GM12878 (cell line): ENCODE results near the gene TOMM20. TPM values are rescaled to one million over a fixed set of nuclear protein-coding genes. Genes with fewer than 3 reads are reported as not detected.

Experiments
- DPF2 ChIP-seq: fragments of 450-650 bp; IDR thresholded peaks from 2 replicates; pipeline ENCODE4 v1.6.1; 2017; ENCODE audit warnings: mild to moderate bottlenecking
- ETV6 ChIP-seq, 2 experiments: fragments of 450-650 bp in 1 of 2; IDR thresholded peaks in 1 of 2; conservative IDR thresholded peaks in 1 of 2; 2 replicates each; pipeline ENCODE4 v1.6.1; 2014; ENCODE audit warnings: antibody characterized with exemption in 1 of 2, borderline replicate concordance in 1 of 2, low read depth in 1 of 2, mild to moderate bottlenecking in 1 of 2, moderate library complexity in 1 of 2
- FOXK2 ChIP-seq: fragments of 450-650 bp; IDR thresholded peaks from 2 replicates; pipeline ENCODE4 v1.6.1; 2017; ENCODE audit warnings: mild to moderate bottlenecking, moderate library complexity
- HDAC6 ChIP-seq: fragments of 200-600 bp; sonication (generic); IDR thresholded peaks from one replicate; pipeline ENCODE4 v1.8.0; 2017; ENCODE audit warnings: antibody characterized with exemption; ENCODE audit not compliant: unreplicated experiment
- HDGF ChIP-seq: fragments of 450-650 bp; IDR thresholded peaks from 2 replicates; pipeline ENCODE4 v1.6.1; 2016; ENCODE audit warnings: antibody characterized with exemption
- IKZF1 ChIP-seq: fragments of 450-650 bp; conservative IDR thresholded peaks from 2 replicates; pipeline ENCODE4 v1.6.1; 2017; ENCODE audit warnings: antibody characterized with exemption, mild to moderate bottlenecking
- IRF4 ChIP-seq: IDR thresholded peaks from 2 replicates; pipeline ENCODE4 v1.6.1; 2011; ENCODE audit warnings: low read depth, low read length
- JUND ChIP-seq: IDR thresholded peaks from 2 replicates; pipeline ENCODE4 v1.6.1; 2012; ENCODE audit warnings: low read depth, mild to moderate bottlenecking, low read length, improper control_type of control experiment, moderate library complexity
- MTA2 ChIP-seq: fragments of 450-650 bp; IDR thresholded peaks from 2 replicates; pipeline ENCODE4 v1.6.1; 2016; ENCODE audit warnings: low read depth, mild to moderate bottlenecking, moderate library complexity
- MYB ChIP-seq: fragments of 150-350 bp; IDR thresholded peaks from 2 replicates; pipeline ENCODE4 v1.6.1; 2014; ENCODE audit warnings: mild to moderate bottlenecking, low read depth, low read length, borderline replicate concordance
- NFYB ChIP-seq: IDR thresholded peaks from 2 replicates; pipeline ENCODE4 v1.6.1; 2011; ENCODE audit warnings: low read depth, mild to moderate bottlenecking, low read length, improper control_type of control experiment, moderate library complexity; ENCODE audit not compliant: insufficient read depth
- SMARCA5 ChIP-seq: fragments of 450-650 bp; IDR thresholded peaks from 2 replicates; pipeline ENCODE4 v1.6.1; 2017; ENCODE audit warnings: mild to moderate bottlenecking
- SPI1 ChIP-seq: IDR thresholded peaks from 2 replicates; pipeline ENCODE4 v1.6.1; 2011; ENCODE audit warnings: low read depth, mild to moderate bottlenecking, low read length, moderate library complexity, borderline replicate concordance; ENCODE audit not compliant: insufficient read depth
- SREBF1 ChIP-seq: IDR thresholded peaks from 2 replicates; pipeline ENCODE4 v1.6.1; 2012; ENCODE audit warnings: mild to moderate bottlenecking, low read length
- SUPT20H ChIP-seq: IDR thresholded peaks from 2 replicates; pipeline ENCODE4 v1.6.1; 2011; ENCODE audit warnings: low read depth, mild to moderate bottlenecking, low read length, moderate library complexity, borderline replicate concordance; ENCODE audit not compliant: control insufficient read depth
- SUZ12 ChIP-seq: fragments of 200-600 bp; sonication (generic); IDR thresholded peaks from one replicate; pipeline ENCODE4 v1.6.1; 2018; ENCODE audit warnings: antibody characterized with exemption, mild to moderate bottlenecking; ENCODE audit not compliant: unreplicated experiment
- TAF1 ChIP-seq: IDR thresholded peaks from 2 replicates; pipeline ENCODE4 v1.6.1; 2011; ENCODE audit warnings: mild to moderate bottlenecking, low read depth, low read length, borderline replicate concordance
- TBL1XR1 ChIP-seq: IDR thresholded peaks from 2 replicates; pipeline ENCODE4 v1.6.1; 2012; ENCODE audit warnings: low read depth, low read length, improper control_type of control experiment
- YBX1 ChIP-seq: fragments of 450-650 bp; IDR thresholded peaks from 2 replicates; pipeline ENCODE4 v1.6.1; 2016; ENCODE audit warnings: antibody characterized with exemption
- ZZZ3 ChIP-seq: IDR thresholded peaks from 2 replicates; pipeline ENCODE4 v1.6.1; 2011; ENCODE audit warnings: low read depth; ENCODE audit not compliant: control insufficient read depth, insufficient read length
- polyA plus RNA-seq, 11 experiments: library from polyadenylated mRNA; depleted of rRNA in 4 of 11; unstranded in 6 of 11; stranded (reverse) in 5 of 11; fragments of >200 nt; fragmentation: Nextera tagmentation in 4 of 11; fragmentation: Illumina TruSeq in 1 of 11; extraction: Ambion mirVana in 4 of 11; extraction: Trizol in 1 of 11; gene quantifications; 1 replicate in 1 of 11; 2 replicates in 10 of 11; pipeline versions ENCODE4 v1.2.1 to v1.2.3, GENCODE V29; 2011 to 2016; ENCODE audit warnings: inconsistent platforms in 2 of 11, missing spikeins in 2 of 11, low read depth in 1 of 11
- total RNA-seq, 4 experiments: library from RNA; depleted of rRNA in 3 of 4; stranded (reverse); fragments of >200 nt in 3 of 4; fragmentation: Illumina TruSeq in 1 of 4; extraction: Trizol in 1 of 4; gene quantifications; 2 replicates each; pipeline versions ENCODE4 v1.2.1 to v1.2.3, GENCODE V29; 2013 to 2021
- TF ChIP-seq, protein P1 (sequence below): IDR thresholded peaks from 2 replicates; pipeline ENCODE4 v1.6.1; 2011; ENCODE audit warnings: low read depth, mild to moderate bottlenecking, low read length, moderate library complexity, borderline replicate concordance; ENCODE audit errors: extremely low read depth
- TF ChIP-seq, protein P2 (sequence below): IDR thresholded peaks from 2 replicates; pipeline ENCODE4 v1.6.1; 2011; ENCODE audit warnings: mild to moderate bottlenecking, low read depth, low read length, moderate library complexity; ENCODE audit not compliant: insufficient replicate concordance
- TF ChIP-seq, protein P3 (sequence below): fragments of 450-650 bp; IDR thresholded peaks from 2 replicates; pipeline ENCODE4 v1.6.1; 2017; ENCODE audit warnings: mild to moderate bottlenecking, moderate library complexity
- TF ChIP-seq, protein P4 (sequence below): fragments of 450-650 bp; IDR thresholded peaks from 2 replicates; pipeline ENCODE4 v1.6.1; 2017; ENCODE audit warnings: mild to moderate bottlenecking

The TOMM20 gene
- total and polyA plus RNA-seq, 10 of the 15 experiments (the other 5 are each of a cell fraction or from before 2014, with no cell fraction given), result 39.8 to 138 (median 70.1) TPM

- TF ChIP-seq SMARCA5 (peak; percentile 7; the same call in 1 of the 2 replicates), TBL1XR1 (no peak), HDGF (peak; percentile 63), FOXK2 (peak; percentile 37; the same call in 1 of the 2 replicates), IKZF1 (peak; percentile 74), ETV6 (conservative IDR thresholded peaks at IDR 0.05 in 1 of 2, IDR thresholded peaks at IDR 0.05 in 1 of 2; ENCODE audit: borderline replicate concordance in 1 of 2, low read depth in 1 of 2) (no peak), ZZZ3 (no peak), NFYB (no peak), SPI1 (peak; percentile 94), MYB (no peak), JUND (no peak), SREBF1 (no peak), SUZ12 (no peak), DPF2 (no peak), YBX1 (no peak), MTA2 (no peak), HDAC6 (peak; percentile 74), TAF1 (peak; percentile 99), SUPT20H (no peak), IRF4 (no peak)
- TF ChIP-seq, protein P1, sequence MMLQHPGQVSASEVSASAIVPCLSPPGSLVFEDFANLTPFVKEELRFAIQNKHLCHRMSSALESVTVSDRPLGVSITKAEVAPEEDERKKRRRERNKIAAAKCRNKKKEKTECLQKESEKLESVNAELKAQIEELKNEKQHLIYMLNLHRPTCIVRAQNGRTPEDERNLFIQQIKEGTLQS, result no peak
- TF ChIP-seq, protein P2, sequence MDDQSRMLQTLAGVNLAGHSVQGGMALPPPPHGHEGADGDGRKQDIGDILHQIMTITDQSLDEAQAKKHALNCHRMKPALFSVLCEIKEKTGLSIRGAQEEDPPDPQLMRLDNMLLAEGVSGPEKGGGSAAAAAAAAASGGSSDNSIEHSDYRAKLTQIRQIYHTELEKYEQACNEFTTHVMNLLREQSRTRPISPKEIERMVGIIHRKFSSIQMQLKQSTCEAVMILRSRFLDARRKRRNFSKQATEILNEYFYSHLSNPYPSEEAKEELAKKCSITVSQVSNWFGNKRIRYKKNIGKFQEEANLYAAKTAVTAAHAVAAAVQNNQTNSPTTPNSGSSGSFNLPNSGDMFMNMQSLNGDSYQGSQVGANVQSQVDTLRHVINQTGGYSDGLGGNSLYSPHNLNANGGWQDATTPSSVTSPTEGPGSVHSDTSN, result no peak
- TF ChIP-seq, protein P3, sequence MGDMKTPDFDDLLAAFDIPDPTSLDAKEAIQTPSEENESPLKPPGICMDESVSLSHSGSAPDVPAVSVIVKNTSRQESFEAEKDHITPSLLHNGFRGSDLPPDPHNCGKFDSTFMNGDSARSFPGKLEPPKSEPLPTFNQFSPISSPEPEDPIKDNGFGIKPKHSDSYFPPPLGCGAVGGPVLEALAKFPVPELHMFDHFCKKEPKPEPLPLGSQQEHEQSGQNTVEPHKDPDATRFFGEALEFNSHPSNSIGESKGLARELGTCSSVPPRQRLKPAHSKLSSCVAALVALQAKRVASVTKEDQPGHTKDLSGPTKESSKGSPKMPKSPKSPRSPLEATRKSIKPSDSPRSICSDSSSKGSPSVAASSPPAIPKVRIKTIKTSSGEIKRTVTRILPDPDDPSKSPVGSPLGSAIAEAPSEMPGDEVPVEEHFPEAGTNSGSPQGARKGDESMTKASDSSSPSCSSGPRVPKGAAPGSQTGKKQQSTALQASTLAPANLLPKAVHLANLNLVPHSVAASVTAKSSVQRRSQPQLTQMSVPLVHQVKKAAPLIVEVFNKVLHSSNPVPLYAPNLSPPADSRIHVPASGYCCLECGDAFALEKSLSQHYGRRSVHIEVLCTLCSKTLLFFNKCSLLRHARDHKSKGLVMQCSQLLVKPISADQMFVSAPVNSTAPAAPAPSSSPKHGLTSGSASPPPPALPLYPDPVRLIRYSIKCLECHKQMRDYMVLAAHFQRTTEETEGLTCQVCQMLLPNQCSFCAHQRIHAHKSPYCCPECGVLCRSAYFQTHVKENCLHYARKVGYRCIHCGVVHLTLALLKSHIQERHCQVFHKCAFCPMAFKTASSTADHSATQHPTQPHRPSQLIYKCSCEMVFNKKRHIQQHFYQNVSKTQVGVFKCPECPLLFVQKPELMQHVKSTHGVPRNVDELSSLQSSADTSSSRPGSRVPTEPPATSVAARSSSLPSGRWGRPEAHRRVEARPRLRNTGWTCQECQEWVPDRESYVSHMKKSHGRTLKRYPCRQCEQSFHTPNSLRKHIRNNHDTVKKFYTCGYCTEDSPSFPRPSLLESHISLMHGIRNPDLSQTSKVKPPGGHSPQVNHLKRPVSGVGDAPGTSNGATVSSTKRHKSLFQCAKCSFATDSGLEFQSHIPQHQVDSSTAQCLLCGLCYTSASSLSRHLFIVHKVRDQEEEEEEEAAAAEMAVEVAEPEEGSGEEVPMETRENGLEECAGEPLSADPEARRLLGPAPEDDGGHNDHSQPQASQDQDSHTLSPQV, result no peak
- TF ChIP-seq, protein P4, sequence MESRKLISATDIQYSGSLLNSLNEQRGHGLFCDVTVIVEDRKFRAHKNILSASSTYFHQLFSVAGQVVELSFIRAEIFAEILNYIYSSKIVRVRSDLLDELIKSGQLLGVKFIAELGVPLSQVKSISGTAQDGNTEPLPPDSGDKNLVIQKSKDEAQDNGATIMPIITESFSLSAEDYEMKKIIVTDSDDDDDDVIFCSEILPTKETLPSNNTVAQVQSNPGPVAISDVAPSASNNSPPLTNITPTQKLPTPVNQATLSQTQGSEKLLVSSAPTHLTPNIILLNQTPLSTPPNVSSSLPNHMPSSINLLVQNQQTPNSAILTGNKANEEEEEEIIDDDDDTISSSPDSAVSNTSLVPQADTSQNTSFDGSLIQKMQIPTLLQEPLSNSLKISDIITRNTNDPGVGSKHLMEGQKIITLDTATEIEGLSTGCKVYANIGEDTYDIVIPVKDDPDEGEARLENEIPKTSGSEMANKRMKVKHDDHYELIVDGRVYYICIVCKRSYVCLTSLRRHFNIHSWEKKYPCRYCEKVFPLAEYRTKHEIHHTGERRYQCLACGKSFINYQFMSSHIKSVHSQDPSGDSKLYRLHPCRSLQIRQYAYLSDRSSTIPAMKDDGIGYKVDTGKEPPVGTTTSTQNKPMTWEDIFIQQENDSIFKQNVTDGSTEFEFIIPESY, result no peak
These were observed 32.5 kb upstream of the TOMM20 start, which contains the start of gene RBM34 (continued) for GRCh38 chr1:235160957-235161684.
